G401.6 (cell line): ENCODE measurements around the gene SLCO2B1.

Experiments
- FAIRE-seq: peaks from 2 replicates; lab custom pipeline; 2012; peaks lifted over from hg19 to GRCh38; lab: Jason Lieb, UNC

The SLCO2B1 gene

DNA sequence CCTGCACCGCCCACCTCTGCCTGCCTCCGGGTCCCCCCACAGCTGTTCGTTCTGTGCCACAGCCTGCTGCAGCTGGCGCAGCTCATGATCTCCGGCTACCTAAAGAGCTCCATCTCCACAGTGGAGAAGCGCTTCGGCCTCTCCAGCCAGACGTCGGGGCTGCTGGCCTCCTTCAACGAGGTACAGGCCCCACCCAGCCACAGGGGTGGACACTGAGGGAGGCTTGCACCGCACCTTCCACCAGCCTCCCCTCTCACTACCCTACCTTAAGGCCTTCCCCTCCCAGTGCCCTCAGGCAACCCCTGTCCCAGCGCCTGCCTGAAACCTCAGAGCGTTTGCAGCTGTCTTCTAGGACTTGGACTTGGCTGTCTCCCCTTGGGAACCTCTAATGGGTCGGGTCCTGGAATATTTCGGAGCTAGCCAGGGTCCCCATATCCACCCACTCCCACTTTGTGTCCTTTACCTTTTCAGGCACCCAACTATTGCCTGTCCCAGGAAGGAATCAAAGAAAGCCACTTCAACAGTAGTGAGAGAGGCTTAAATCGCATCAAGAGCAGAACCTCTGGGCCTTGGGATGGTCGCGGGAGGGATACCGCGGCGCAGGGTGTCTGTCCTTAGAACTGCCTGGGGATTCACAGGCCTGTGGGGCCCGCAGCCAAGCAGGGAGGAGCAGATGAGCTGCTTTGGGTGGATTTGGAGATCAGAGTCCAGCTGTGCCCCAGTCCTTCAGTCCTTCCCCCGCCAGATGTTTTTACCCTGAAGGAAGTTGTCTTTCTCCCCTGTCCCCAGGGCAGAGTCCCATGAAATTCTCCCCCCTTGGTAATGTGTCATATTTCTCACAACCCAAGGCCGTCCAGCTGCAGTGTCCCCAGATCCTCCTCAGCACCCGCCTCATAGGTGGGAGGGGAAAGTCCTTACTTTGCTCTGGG is 13.3 kb downstream of the SLCO2B1 start:
- no peak for FAIRE-seq

DNA sequence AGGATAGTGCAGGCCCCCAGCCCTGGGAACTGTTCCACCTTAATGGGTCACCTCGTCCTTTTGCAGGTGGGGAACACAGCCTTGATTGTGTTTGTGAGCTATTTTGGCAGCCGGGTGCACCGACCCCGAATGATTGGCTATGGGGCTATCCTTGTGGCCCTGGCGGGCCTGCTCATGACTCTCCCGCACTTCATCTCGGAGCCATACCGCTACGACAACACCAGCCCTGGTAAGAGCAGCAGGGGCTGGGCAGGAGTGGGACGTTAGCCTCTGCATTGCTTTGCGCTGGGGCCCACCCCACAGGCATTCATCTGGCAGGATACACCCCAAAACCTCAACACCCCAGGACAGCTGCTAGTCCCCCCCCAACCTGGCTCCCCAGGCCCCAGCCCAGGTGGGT is 14.8 kb downstream of the SLCO2B1 start:
- no peak for FAIRE-seq

DNA sequence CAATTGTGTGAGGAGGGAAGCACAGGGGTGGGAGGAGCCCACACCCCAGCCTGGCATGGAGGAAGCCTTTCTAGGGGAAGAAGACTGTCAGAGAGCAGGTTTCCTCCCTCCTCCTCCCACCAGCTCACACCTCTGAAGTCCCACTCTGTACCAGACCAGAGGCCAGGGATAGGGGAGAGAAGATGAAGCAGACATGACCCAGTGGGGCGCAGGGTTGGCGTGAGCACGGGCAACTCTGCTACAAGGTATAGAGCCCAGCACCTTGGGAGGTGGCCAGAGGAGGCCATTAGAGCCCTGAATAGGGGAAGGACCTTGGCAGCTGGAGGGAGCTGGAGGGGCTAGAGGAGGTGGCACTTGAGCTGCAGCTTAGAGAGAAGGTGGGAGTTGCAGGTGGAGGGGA is 15.9 kb downstream of the SLCO2B1 start:
- no peak for FAIRE-seq

DNA sequence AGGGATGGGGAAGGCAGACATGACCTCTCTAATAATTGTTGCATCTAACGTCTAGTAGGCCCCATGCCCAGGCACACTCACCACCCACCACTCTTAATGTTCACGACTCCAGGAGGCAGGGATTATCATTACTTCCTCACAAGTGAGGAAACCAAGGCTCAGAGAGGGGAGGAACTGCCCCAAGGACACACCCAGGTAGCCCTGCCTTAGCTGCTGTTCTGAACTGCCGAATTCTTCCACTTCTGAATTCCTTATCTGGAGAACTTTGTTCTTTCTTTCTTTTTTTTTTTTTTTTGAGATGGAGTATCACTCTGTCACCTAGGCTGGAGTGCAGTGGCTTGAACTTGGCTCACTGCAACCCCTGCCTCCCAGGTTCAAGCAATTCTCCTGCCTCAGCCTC is 16.7 kb downstream of the SLCO2B1 start:
- no peak for FAIRE-seq

DNA sequence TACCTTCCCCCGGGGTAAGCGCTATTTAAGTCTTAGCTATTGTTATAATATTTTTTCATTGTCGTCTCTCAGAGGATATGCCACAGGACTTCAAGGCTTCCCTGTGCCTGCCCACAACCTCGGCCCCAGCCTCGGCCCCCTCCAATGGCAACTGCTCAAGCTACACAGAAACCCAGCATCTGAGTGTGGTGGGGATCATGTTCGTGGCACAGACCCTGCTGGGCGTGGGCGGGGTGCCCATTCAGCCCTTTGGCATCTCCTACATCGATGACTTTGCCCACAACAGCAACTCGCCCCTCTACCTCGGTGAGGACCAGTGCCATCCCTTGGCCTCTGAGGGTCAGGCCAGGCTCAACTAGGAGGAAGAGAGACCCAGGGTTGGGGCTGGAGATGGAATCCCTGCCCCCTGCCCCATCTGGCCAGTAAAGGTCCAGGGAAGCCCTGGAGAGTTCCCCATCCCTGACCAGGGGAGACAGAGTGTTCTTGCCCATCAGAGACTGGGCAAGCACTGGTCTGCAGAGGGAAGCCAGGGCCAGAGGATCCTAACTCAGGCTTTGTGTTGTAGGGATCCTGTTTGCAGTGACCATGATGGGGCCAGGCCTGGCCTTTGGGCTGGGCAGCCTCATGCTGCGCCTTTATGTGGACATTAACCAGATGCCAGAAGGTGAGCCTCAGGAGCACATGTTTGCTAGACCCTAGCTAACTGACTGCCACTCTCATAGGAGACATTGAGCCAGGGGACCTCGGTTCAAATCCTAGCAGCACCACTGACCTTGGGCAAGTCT is 18.4 kb downstream of the SLCO2B1 start:
- no peak for FAIRE-seq

DNA sequence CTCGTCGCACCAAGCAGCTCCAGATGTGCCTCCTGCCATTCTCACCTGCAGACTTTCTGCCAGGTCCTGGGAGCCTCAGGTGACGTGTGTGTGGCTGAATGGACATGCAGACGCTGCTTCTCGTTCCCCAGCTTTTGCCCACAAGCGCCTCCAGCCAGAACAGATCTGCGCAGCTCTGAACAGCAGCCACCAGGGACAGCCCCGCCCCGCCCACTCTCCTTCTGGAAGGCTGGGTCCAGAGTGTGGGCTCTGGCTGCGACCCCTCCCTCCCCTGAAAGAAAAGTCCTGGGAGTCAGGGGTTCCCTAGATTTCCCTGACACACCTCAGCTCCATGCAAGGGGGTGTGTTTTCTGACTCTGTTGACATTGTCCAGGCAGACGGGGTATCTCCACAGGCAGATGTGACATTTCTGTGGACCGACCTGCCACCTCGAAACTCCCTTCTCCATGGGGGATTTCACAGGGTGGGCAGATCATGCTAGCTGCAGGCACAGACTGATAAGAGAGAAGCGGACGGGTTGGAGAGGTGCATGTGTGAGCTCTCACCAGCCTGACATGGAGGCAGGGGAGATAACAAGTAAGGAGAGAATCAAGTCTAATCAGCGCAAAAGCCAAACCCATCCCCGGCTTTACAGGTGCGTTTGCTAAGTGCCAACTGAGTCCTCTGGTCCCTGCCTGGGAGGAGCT is 19.8 kb downstream of the SLCO2B1 start:
- FAIRE-seq: no peak

DNA sequence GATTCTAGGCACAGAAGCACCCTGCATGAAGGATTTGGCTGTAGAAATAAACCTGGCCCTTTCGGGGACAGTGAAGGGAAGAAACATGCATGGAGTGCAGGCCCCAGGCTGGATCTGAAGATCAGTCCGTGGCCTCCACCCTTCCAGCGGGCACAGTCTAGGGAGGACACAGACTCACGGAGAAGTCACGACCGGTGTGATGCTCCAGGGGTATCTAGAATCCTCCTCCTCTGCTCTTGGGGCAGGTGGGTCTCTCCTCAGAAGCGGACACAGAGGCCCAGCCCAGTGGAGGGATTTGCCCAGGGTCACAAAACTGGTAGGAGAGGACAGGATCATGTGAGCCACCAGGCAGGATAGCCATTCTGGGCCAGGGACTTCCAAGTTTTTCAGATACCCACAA is 22.4 kb downstream of the SLCO2B1 start:
- no peak for FAIRE-seq

DNA sequence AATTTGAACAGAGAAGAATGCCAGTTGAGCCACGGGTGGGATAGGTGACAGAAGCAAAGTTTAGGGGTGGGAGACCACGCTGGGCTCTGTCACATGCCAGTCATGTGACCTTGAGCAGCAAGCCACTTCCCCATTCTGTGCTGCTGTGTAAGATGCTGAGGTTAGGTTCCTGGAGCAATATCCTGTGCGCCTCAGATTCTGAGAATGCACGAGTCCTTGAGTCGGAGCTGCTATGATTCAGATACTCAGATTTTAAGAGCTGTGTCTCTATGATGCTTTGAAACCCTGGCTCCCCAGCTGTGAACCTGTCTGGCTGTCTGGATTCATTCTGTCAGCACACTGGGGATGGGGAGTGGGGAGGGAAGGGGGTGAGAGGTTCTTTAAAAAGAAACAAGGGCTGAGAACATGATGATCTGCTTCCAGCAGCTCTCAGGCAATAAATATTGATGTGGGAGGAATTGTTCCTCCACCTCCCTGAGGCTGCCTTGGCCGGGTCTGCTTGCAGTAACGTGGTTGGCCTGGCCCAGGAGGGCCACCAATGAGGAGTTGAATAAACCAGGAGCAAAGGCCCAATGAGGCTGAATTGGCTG is 24.0 kb downstream of the SLCO2B1 start:
- FAIRE-seq: no peak

DNA sequence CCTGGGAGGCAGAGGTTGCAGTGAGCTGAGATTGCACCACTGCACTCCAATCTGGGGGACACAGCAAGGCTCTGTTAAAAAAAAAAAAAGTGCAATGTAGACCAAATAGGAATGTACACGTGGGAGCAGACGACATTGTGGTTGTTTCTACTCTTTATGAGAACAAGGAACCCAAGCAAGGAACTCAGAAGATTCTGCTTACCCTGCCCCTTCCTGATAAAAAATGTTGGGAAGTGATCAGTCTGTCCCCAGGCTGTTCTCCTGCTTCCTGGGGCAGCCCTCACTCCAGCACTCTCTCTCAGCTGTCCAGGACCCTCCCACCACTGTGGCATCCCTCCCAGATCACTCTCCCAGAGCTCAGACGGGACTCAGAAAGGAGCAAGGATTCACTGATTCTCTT is 31.8 kb downstream of the SLCO2B1 start:
- FAIRE-seq: no peak

DNA sequence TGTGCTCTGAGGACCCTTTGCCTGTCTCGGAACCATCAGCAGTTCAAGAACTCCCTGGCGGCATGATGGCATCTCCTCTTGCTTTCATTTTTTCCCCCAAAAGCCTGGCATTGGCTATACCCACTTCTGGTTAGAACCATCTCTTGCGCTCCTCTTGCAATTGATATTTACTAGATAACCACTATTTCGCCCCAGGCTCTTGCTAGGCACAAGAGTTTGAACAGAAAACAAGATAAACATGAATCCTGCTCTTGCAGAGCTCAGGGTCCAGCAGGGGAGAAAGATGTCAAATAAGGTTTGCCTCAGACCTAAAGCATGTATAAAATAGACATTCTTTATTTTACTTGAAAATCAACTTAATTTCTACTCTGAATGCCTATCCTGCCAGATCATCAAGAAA is 33.1 kb downstream of the SLCO2B1 start:
- no peak for FAIRE-seq

DNA sequence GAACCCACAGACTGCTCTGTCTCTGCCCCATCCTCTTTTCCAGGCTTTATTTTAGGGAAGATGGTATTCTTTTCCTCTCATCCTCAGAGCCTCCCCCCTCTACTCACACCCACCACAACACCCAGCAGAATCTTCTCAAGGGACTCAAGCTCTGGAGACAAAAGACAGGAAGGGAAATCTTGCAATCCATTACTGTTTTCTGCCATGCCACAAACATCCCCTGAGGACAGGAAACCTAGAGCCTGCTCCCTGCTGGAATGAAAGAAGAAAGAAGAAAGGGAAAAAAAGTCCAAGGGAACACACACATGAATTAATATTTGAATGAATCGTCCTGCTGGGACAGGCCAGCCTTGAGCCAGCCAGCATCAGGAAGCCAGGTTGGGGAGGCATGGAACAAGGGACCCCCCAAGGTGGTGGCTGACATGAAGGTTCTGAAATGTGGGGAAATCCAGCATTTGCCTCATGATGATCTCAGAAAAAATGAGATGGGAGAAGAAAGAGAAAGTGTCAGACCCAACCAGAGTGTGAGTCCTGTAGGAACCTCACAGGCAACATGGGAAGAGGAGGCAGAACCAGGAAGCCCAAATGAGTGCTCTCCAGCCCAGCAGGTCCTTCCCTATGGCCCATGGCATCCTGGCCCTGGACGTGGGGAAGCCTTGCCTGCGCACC is 34.0 kb downstream of the SLCO2B1 start:
- no peak for FAIRE-seq

DNA sequence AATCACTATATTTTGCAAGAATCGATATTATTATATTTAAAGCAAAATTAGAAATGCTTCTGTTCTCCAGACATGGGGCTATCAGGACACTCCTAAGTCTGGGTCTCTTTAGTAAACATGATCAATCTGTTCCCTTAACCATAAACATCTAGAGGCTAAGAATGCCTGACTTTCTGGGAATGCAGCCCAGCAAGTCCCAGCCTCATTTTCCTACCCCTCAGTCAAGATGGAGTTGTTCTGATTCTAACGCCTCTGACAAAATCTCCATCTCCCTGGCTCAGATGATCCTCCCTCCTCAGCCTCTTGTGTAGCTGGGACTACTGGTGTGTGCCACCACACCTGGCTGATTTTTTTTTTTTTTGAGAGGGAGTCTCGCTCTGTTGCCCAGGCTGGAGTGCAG is 35.0 kb downstream of the SLCO2B1 start:
- FAIRE-seq: no peak

DNA sequence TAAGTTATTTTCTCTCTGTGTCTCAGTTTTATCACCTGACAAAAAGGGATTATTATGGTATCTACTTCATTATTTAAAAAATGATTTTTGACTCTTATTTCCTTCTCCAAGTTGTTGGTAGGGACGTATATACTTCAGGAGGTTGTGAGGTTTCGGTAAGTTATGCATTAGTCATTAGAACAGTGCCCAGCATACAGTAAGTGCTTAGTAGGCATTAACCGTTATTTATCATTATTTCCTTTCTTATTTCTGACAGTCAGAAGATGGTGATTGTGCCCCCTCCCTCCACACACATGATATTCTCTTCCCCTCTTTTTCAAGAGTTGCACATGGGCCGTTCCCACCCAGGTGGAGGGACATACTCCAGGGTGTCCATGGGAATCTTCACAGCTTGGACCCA is 36.1 kb downstream of the SLCO2B1 start:
- FAIRE-seq: no peak

DNA sequence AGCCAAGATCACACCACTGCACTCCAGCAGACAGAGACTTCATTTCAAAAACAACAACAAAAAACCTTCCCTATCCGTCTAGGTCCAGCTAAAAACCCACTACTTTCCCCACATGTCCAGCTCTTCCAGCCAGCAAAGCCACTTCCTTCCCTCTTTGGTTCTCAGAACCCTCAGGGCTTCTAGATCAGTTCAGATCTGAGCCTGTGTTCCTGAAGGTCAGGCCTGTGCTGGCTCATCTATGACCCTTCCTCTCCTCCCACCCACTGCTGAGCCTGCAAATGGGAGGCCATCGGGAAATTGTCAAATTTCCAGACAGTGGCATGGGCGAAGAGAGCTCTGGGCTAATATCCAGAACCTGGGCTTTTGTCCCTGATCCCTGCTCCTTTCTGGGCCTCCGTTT is 37.8 kb downstream of the SLCO2B1 start:
- FAIRE-seq: no peak

DNA sequence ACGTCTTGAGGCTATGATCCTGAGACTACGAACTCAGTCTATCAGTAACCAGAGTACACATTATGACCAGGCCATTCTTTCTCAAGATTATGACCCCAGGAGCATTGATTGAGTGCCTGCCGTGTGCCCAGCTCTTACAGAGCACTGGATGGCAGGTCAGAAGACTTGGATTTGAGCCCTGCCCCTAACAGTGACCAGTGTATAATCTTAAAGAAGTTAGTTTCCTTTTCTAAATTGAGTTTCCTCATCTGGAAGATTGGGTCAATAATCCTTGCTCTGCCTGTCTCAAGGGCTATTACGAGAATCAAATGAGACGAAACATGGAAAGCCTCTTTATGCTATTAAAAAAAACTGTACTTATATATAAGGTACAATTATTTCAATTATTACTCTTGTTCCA is 38.2 kb downstream of the SLCO2B1 start:
- no peak for FAIRE-seq

DNA sequence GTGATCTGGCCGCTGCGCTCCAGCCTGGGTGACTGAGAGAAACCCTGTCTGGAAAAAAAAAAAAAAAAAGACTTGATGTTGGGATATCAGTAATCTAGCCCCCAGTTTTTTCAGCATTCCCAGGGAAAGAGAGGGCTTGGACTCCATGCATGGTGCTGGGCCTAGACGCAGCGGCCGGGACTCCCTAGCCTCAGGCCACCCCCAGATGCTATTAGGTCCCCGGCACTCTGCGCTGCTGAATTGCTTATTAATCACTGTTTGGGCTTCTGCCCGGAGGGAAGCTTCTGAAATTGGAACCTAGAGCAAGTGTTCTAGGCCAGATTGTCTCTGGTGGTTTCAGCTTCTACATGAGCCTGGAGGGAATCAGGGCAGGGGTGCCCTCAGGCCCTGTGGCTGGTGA is 39.0 kb downstream of the SLCO2B1 start:
- no peak for FAIRE-seq

DNA sequence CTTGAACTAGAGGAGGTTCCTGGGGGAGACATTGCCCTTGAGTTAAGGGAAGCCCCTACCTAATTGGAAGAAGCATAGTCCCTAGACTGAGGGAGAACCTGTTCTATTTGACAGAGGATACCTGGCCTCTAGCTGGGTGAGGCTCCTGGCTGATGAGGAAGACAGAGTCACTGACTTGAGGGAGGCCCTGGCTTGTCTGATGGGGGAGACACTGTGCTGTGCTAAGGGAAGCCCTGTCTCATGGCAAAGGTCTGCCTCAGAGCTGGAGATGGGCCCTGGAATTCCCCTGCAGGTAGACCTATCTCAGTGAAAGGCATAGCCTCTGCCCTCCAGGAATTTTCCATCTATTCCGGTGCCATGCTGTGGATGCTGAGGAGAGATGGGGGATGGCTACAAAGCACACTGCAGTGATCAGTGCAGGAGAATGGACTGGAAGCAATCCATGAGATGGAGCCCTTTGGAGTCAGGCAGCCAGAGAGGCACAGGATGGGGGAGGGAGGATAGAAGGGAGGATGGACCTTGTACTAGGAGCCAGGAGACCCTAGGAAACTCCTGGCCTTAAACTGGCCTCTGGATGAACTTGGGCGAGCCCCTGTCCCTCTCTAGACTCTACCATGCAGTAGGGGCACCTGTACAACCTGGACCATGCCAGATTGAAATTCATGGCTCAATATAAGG is 39.9 kb downstream of the SLCO2B1 start:
- FAIRE-seq: no peak

DNA sequence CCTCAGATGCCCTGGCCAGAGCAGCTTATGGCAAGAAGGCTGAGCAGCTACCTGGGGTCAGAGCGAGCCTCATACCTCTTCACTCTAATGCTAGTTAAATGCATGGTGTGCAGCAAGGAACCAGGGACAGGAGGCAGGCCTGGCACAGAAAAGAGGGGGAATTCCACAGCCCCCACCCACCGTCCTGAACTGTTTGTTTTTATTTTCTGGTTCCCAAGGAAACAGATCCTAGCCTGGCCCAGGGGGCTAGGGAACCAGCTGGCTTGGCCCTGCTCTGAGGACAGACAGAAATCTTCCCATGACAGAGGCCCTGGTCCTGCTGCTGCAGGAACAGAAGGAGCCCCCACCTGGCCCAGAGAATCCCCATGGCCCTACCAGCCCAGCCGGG is 40.4 kb downstream of the SLCO2B1 start:
- FAIRE-seq: no peak

DNA sequence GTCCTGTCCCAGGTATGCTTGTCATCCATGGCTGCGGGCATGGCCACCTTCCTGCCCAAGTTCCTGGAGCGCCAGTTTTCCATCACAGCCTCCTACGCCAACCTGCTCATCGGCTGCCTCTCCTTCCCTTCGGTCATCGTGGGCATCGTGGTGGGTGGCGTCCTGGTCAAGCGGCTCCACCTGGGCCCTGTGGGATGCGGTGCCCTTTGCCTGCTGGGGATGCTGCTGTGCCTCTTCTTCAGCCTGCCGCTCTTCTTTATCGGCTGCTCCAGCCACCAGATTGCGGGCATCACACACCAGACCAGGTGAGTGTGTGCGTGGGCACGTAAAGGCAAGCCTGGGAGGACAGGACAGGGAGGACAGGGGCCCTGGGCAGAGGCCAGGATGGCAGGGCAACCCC is 42.4 kb downstream of the SLCO2B1 start:
- FAIRE-seq: no peak

DNA sequence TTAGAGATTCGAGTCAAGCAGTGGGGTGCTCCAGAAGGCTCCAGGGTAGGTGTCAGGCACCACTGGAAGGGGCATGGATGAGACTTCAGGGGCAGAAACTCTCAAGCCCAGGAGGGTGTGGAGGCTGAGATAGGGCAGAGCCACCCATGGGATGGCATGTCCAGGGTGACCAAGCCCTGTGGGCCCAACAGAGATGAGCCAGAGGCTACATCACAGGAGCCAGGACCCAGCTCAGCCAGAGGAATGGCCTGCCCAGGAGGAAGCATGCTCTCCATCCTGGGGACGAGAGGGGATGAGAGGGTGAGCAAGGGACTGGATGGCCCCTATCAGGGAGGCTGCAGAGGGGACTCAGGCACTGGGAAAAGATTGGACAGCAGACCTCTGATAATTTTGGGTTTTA is 42.8 kb downstream of the SLCO2B1 start:
- no peak for FAIRE-seq

DNA sequence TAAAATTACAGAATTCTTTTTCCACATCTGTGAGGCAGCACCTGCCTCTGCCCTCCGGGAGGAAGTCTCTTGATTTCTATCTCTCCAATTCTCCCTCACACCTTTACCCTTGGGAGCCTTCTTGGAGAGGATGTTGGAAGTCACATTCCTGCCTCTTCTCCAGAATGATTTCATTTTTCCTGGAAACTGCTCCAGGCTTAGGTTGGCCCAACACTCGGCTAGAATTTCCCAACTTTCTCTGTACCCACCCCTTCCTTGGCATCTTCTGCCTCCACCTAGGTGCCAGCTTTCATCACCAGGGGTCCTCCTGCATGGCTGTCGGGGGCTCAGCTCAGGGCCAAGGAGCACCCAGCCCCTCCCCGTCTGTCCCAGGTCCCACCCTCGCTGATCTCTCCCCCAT is 43.2 kb downstream of the SLCO2B1 start:
- no peak for FAIRE-seq
